Stimulated activated CD4-positive, alpha-beta T cell treated with anti-CD3 and anti-CD28 coated beads, Interleukin-1b, Interleukin-23, amount 100 ng/mL, for 4 hours (primary cell): ENCODE data around the gene SAMD4A.

Experiments used
- DNase-seq, 2 donors: peaks; one replicate each; pipeline ENCODE4 v3.0.0-alpha.2; 2020; ENCODE audit warnings: low read depth in 2 of 2

Gene SAMD4A

GRCh38 chr14:54703724-54704123 lies 136.8 kb downstream of the SAMD4A start:
- no peak for DNase-seq

- DNase-seq: no peak
Observed at GRCh38 chr14:54704768-54705167, 137.8 kb downstream of the SAMD4A start.

- no peak for DNase-seq
Observed at GRCh38 chr14:54706769-54707168, 139.8 kb downstream of the SAMD4A start.

- no peak for DNase-seq
Observed at GRCh38 chr14:54708161-54708560, 141.2 kb downstream of the SAMD4A start.

- no peak for DNase-seq
Observed at GRCh38 chr14:54708982-54709381, 142.1 kb downstream of the SAMD4A start.

- no peak for DNase-seq
Observed at GRCh38 chr14:54709444-54709843, 142.5 kb downstream of the SAMD4A start.

- DNase-seq: no peak
Observed at GRCh38 chr14:54709867-54710266, 142.9 kb downstream of the SAMD4A start.

GRCh38 chr14:54711312-54711711 lies 144.4 kb downstream of the SAMD4A start:
- no peak for DNase-seq

- DNase-seq: no peak
Observed at GRCh38 chr14:54711812-54712464, 145.0 kb downstream of the SAMD4A start.

- DNase-seq: no peak
Observed at GRCh38 chr14:54712465-54713200, 145.7 kb downstream of the SAMD4A start.

GRCh38 chr14:54713379-54713778 lies 146.5 kb downstream of the SAMD4A start:
- no peak for DNase-seq

GRCh38 chr14:54715239-54715638 lies 148.3 kb downstream of the SAMD4A start:
- no peak for DNase-seq

- DNase-seq: no peak
Observed at GRCh38 chr14:54715811-54716210, 148.9 kb downstream of the SAMD4A start.

GRCh38 chr14:54716862-54717261 lies 149.9 kb downstream of the SAMD4A start:
- DNase-seq: no peak

- no peak for DNase-seq
Observed at GRCh38 chr14:54718046-54718445, 151.1 kb downstream of the SAMD4A start.

GRCh38 chr14:54719406-54719805 lies 152.5 kb downstream of the SAMD4A start:
- no peak for DNase-seq

GRCh38 chr14:54722791-54723432 lies 156.0 kb downstream of the SAMD4A start:
- no peak for DNase-seq

- no peak for DNase-seq
Observed at GRCh38 chr14:54724123-54724522, 157.2 kb downstream of the SAMD4A start.

GRCh38 chr14:54724676-54725325 lies 157.9 kb downstream of the SAMD4A start:
- DNase-seq: no peak

GRCh38 chr14:54725998-54726397 lies 159.1 kb downstream of the SAMD4A start:
- no peak for DNase-seq

GRCh38 chr14:54727929-54728328 lies 161.0 kb downstream of the SAMD4A start:
- DNase-seq: no peak

GRCh38 chr14:54728700-54729527 lies 162.0 kb downstream of the SAMD4A start:
- DNase-seq: no peak
